Endothelial cell of umbilical vein (primary cell): ENCODE measurements around the gene BHLHE23. TPM values are rescaled to one million over a fixed set of nuclear protein-coding genes. Genes with fewer than 3 reads are reported as not detected.

Source experiments
- BruUV-seq: library from RNA; stranded (reverse); fragments of 400-500 nt; replicated peaks from 2 replicates; lab custom pipeline; 2021; lab: Mats Ljungman, UMichigan
- CTCF ChIA-PET: fragments of 300-600, 350-600 bp; sonication (Branson Sonifier 250); formaldehyde crosslinking; loops from one replicate; lab custom pipeline; 2021; ENCODE audit warnings: antibody characterized with exemption, inconsistent platforms; lab: Charles Lee
- POLR2A ChIA-PET: fragments of 300-600, 350-600 bp; sonication (Branson Sonifier 250); formaldehyde crosslinking; loops from one replicate; lab custom pipeline; 2021; ENCODE audit warnings: antibody characterized with exemption, inconsistent platforms; lab: Charles Lee
- DNase-seq: peaks from one replicate; pipeline ENCODE4 v3.0.0-alpha.2; 2011; ENCODE audit warnings: low read depth, low spot score
- FAIRE-seq: peaks from 2 replicates; lab custom pipeline; 2011; peaks lifted over from hg19 to GRCh38; lab: Jason Lieb, UNC
- H2AFZ ChIP-seq: 2 replicates; pipeline ENCODE4 v1.6.0; 2012; ENCODE audit warnings: low read depth, low read length, control low read depth, inconsistent platforms
- H3K27ac ChIP-seq: 2 replicates; pipeline ENCODE4 v1.5.1; 2011; ENCODE audit warnings: low read depth, mild to moderate bottlenecking, control low read depth, low read length, moderate library complexity; ENCODE audit not compliant: insufficient read depth
- H3K27me3 ChIP-seq, 2 experiments: 2 replicates each; pipeline versions ENCODE4 v1.6.0 to v1.6.1; 2011; ENCODE audit warnings: low read length in 2 of 2, mixed read lengths in 1 of 2; ENCODE audit not compliant: control insufficient read depth in 2 of 2, insufficient read depth in 2 of 2
- H3K36me3 ChIP-seq, 2 experiments: 2 replicates in 1 of 2; 3 replicates in 1 of 2; pipeline ENCODE4 v1.5.1; 2011; ENCODE audit warnings: low read length in 2 of 2, mild to moderate bottlenecking in 1 of 2, moderate library complexity in 1 of 2; ENCODE audit not compliant: control insufficient read depth in 2 of 2, insufficient read depth in 2 of 2; ENCODE audit errors: extremely low read depth in 1 of 2
- H3K4me1 ChIP-seq: 3 replicates; pipeline ENCODE4 v1.5.1; 2011; ENCODE audit warnings: mild to moderate bottlenecking, low read length; ENCODE audit not compliant: control insufficient read depth, insufficient read depth; ENCODE audit errors: extremely low read depth
- H3K4me2 ChIP-seq: 2 replicates; pipeline ENCODE4 v1.6.1; 2011; ENCODE audit warnings: low read length, control low read depth, mixed read lengths; ENCODE audit not compliant: insufficient read depth
- H3K4me3 ChIP-seq, 3 experiments: fragments of 200-600 bp in 1 of 3; sonication (generic), shearing (Covaris generic) in 1 of 3; replicated peaks in 1 of 3; 2 replicates each; pipeline ENCODE4 v1.5.1; 2011 to 2016; ENCODE audit warnings: control low read depth in 3 of 3, low read length in 3 of 3, mild to moderate bottlenecking in 2 of 3, inconsistent platforms in 1 of 3, low read depth in 1 of 3, moderate library complexity in 1 of 3; ENCODE audit not compliant: insufficient read depth in 1 of 3
- H3K79me2 ChIP-seq: 2 replicates; pipeline ENCODE4 v1.6.0; 2012; ENCODE audit warnings: low read length, inconsistent platforms; ENCODE audit not compliant: control insufficient read depth, insufficient read depth
- H3K9ac ChIP-seq: replicated peaks from 2 replicates; pipeline ENCODE3; 2011; ENCODE audit warnings: low read length, control low read depth; ENCODE audit not compliant: insufficient read depth; ENCODE audit errors: extremely low read depth
- H3K9me1 ChIP-seq: replicated peaks from 3 replicates; pipeline ENCODE4 v1.6.0; 2011; ENCODE audit warnings: mild to moderate bottlenecking, low read length; ENCODE audit not compliant: control insufficient read depth, insufficient read depth; ENCODE audit errors: extremely low read depth
- H3K9me3 ChIP-seq: replicated peaks from 2 replicates; pipeline ENCODE4 v1.5.1; 2012; ENCODE audit warnings: low read length, inconsistent platforms; ENCODE audit not compliant: control insufficient read depth, insufficient read depth
- H4K20me1 ChIP-seq: replicated peaks from 2 replicates; pipeline ENCODE3; 2011; ENCODE audit warnings: mild to moderate bottlenecking, low read length; ENCODE audit not compliant: control insufficient read depth, insufficient read depth; ENCODE audit errors: extremely low read depth
- CTCF ChIP-seq, 2 donors: IDR thresholded peaks; 1 replicate in 1 of 2; 2 replicates in 1 of 2; pipeline ENCODE4 v1.5.1; 2011; ENCODE audit warnings: low read length in 2 of 2, mild to moderate bottlenecking in 2 of 2, moderate library complexity in 2 of 2, control low read depth in 1 of 2, inconsistent platforms in 1 of 2, low read depth in 1 of 2; ENCODE audit not compliant: insufficient read depth in 1 of 2; ENCODE audit errors: extremely low read depth in 1 of 2
- EZH2 ChIP-seq: IDR thresholded peaks from 2 replicates; pipeline ENCODE4 v1.6.1; 2012; ENCODE audit warnings: borderline replicate concordance, low read depth, mild to moderate bottlenecking, moderate library complexity, low read length, inconsistent platforms; ENCODE audit not compliant: severe bottlenecking
- FOS ChIP-seq: IDR thresholded peaks from 2 replicates; pipeline ENCODE4 v1.6.1; 2011; ENCODE audit warnings: mild to moderate bottlenecking, low read length, moderate library complexity, borderline replicate concordance; ENCODE audit not compliant: insufficient read depth
- GATA2 ChIP-seq: IDR thresholded peaks from 2 replicates; pipeline ENCODE4 v1.7.0; 2011; ENCODE audit warnings: low read depth, mild to moderate bottlenecking, moderate library complexity, mixed read lengths, low read length; ENCODE audit not compliant: insufficient read length, insufficient read depth
- JUN ChIP-seq: IDR thresholded peaks from 2 replicates; pipeline ENCODE4 v1.6.1; 2011; ENCODE audit warnings: borderline replicate concordance, low read depth; ENCODE audit not compliant: insufficient read length, insufficient read depth
- MAX ChIP-seq: IDR thresholded peaks from 2 replicates; pipeline ENCODE4 v1.6.1; 2011; ENCODE audit not compliant: insufficient read depth, insufficient read length
- MYC ChIP-seq: IDR thresholded peaks from one replicate; pipeline ENCODE4 v1.6.1; 2011; ENCODE audit warnings: mild to moderate bottlenecking, low read depth, low read length
- POLR2A ChIP-seq: IDR thresholded peaks from 2 replicates; pipeline ENCODE4 v1.6.1; 2012; ENCODE audit warnings: low read depth, mild to moderate bottlenecking, control low read depth, low read length
- POLR2AphosphoS5 ChIP-seq: IDR thresholded peaks from 2 replicates; pipeline ENCODE4 v1.6.1; 2012; ENCODE audit warnings: low read depth, mild to moderate bottlenecking, control low read depth, low read length, moderate library complexity; ENCODE audit not compliant: insufficient read depth
- dilution Hi-C: fragments of 300-500 bp; cut with MboI; formaldehyde crosslinking; loops from one replicate; pipeline ENCODE4 v1.15.0; 2019; ENCODE audit warnings: low sequenced_read_pairs; ENCODE audit not compliant: extremely low pct_ligation_motif_present
- intact Hi-C: fragments of 100-400 bp; cut with micrococcal nuclease; formaldehyde crosslinking; loops from one replicate; pipeline ENCODE4 v1.10.0; 2022
- polyA plus RNA-seq, 4 experiments: library from polyadenylated mRNA; depleted of rRNA in 3 of 4; stranded (reverse) in 3 of 4; unstranded in 1 of 4; fragments of >200 nt; gene quantifications; 2 replicates each; pipeline versions ENCODE4 v1.2.1 to v1.2.3, GENCODE V29; 2011 to 2012; ENCODE audit warnings: missing spikeins in 1 of 4
- total RNA-seq: library from RNA; stranded (reverse); gene quantifications from 2 replicates; pipeline ENCODE4 v1.2.3, GENCODE V29; 2021

The BHLHE23 gene
- total and polyA plus RNA-seq, 2 donors (not counting 3 experiments of a cell fraction or from before 2014, with no cell fraction given): not detected

GRCh38 chr20:62983210-62983609 lies 23.6 kb downstream of the BHLHE23 start:
- dilution Hi-C loops: no loop called here

More at GRCh38 chr20:62983210-62983609, 23.6 kb downstream of the BHLHE23 start:
- Histone ChIP-seq H3K4me2 (no peak overlapping the region), H3K27ac (no peak overlapping the region), H3K9me1 (no peaks in the 10 kb centered on the region), H3K79me2 (no peaks in the 10 kb centered on the region), H3K36me3 (no peaks in the 10 kb centered on the region), H2AFZ (no peak overlapping the region), H3K9me3 (no peaks in the 10 kb centered on the region), H3K9ac (no peak overlapping the region), H4K20me1 (no peaks in the 10 kb centered on the region), H3K4me3 (no peak overlapping the region), H3K27me3 (peaks cover 20 to 21% of the 10 kb centered on the region in 2 experiments), H3K4me1 (no peaks in the 10 kb centered on the region)
- BruUV-seq: no TSS peak
- TF ChIP-seq CTCF (IDR thresholded peaks at IDR 0.05; ENCODE audit: extremely low read depth in 1 of 2, insufficient read depth in 1 of 2, low read depth in 1 of 2, low read length in 2 of 2) (no peak), MAX (no peak), FOS (no peak), EZH2 (no peak), POLR2AphosphoS5 (no peak), GATA2 (no peak), POLR2A (no peak), MYC (no peak), JUN (no peak)
- no peak for FAIRE-seq
- DNase-seq: no peak
- ChIA-PET CTCF (interaction anchor here (1.6 to 4.0 kb wide), 2 partner anchors 11 to 13 kb away, joined by 3 to 18 read pairs; no protein-coding TSS in a partner anchor), POLR2A (no interaction called here)
- intact Hi-C loops: no loop called here
